A549 (cell line): ENCODE measurements around the gene NGEF.

Experiments used
- CEBPB ChIP-seq, 2 experiments: fragments of >200 bp in 1 of 2; sonication (Bioruptor Twin) in 1 of 2; formaldehyde crosslinking in 1 of 2; IDR thresholded peaks; 2 replicates each; pipeline ENCODE4 v1.6.1; 2012 to 2016
- HEYL ChIP-seq: fragments of 250-450 bp; sonication (Bioruptor Pico); IDR thresholded peaks from 2 replicates; pipeline ENCODE4 v1.8.0; 2021; ENCODE audit warnings: mild to moderate bottlenecking, moderate library complexity
- RARB ChIP-seq: fragments of 250-450 bp; sonication (Bioruptor Pico); IDR thresholded peaks from 2 replicates; pipeline ENCODE4 v1.8.0; 2021; ENCODE audit warnings: mild to moderate bottlenecking, moderate library complexity
- RFX5 ChIP-seq: fragments of 450-650 bp; IDR thresholded peaks from 2 replicates; pipeline ENCODE4 v1.7.1; 2014; ENCODE audit warnings: antibody characterized with exemption, mild to moderate bottlenecking, moderate library complexity
- TF ChIP-seq, protein P1 (sequence below): fragments of >200 bp; sonication (Bioruptor Twin); formaldehyde crosslinking; IDR thresholded peaks from 3 replicates; pipeline ENCODE4 v1.5.1; 2016
- TF ChIP-seq, protein P2 (sequence below): fragments of 200-600 bp; sonication (generic); IDR thresholded peaks from 2 replicates; pipeline ENCODE4 v1.6.1; 2016; ENCODE audit warnings: antibody characterized with exemption, mild to moderate bottlenecking, moderate library complexity

DNA sequence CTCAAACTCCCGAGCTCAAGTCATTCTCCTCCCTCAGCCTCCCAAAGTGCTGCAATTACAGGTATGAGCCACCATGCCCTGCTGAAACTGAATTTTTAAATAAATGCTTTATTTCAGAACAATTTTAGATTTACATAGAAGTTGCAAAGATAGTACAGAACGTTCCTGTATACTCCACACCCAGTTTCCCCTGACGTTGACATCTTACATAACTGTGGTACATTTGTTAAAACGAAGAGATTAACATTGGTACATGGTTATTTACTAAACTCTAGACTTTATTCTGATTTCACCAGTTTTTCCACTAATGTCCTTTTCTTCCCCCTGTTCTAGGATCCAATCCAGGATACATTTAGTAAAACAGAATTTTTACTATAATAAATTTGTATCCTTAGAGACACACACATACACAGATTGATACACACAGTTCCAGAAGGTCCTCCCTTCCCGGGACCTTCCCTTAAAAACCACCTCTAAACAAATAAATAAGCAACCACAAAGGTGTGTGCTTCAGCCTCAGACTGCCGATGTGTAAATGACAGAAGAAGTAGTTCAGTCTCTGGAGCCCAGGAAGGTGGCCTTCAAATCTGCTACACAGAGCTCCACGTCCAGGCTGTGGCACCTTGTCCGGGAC lies 26.3 kb upstream of the NGEF start:
- TF ChIP-seq RARB (CRISPR knock-in tag) (no peak), HEYL (no peak), CEBPB (IDR thresholded peaks at IDR 0.05) (no peak), RFX5 (no peak)
- TF ChIP-seq, protein P1, sequence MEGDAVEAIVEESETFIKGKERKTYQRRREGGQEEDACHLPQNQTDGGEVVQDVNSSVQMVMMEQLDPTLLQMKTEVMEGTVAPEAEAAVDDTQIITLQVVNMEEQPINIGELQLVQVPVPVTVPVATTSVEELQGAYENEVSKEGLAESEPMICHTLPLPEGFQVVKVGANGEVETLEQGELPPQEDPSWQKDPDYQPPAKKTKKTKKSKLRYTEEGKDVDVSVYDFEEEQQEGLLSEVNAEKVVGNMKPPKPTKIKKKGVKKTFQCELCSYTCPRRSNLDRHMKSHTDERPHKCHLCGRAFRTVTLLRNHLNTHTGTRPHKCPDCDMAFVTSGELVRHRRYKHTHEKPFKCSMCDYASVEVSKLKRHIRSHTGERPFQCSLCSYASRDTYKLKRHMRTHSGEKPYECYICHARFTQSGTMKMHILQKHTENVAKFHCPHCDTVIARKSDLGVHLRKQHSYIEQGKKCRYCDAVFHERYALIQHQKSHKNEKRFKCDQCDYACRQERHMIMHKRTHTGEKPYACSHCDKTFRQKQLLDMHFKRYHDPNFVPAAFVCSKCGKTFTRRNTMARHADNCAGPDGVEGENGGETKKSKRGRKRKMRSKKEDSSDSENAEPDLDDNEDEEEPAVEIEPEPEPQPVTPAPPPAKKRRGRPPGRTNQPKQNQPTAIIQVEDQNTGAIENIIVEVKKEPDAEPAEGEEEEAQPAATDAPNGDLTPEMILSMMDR: no peak
- TF ChIP-seq, protein P2, sequence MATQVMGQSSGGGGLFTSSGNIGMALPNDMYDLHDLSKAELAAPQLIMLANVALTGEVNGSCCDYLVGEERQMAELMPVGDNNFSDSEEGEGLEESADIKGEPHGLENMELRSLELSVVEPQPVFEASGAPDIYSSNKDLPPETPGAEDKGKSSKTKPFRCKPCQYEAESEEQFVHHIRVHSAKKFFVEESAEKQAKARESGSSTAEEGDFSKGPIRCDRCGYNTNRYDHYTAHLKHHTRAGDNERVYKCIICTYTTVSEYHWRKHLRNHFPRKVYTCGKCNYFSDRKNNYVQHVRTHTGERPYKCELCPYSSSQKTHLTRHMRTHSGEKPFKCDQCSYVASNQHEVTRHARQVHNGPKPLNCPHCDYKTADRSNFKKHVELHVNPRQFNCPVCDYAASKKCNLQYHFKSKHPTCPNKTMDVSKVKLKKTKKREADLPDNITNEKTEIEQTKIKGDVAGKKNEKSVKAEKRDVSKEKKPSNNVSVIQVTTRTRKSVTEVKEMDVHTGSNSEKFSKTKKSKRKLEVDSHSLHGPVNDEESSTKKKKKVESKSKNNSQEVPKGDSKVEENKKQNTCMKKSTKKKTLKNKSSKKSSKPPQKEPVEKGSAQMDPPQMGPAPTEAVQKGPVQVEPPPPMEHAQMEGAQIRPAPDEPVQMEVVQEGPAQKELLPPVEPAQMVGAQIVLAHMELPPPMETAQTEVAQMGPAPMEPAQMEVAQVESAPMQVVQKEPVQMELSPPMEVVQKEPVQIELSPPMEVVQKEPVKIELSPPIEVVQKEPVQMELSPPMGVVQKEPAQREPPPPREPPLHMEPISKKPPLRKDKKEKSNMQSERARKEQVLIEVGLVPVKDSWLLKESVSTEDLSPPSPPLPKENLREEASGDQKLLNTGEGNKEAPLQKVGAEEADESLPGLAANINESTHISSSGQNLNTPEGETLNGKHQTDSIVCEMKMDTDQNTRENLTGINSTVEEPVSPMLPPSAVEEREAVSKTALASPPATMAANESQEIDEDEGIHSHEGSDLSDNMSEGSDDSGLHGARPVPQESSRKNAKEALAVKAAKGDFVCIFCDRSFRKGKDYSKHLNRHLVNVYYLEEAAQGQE: no peak
